Gastroesophageal sphincter (tissue), 3 donors: ENCODE results near the gene RNASET2.

Experiments used
- CTCF ChIP-seq, 4 experiments: fragments of 200-600 bp in 2 of 4; fragments of 450-650 bp in 2 of 4; sonication (generic) in 1 of 4; IDR thresholded peaks; one replicate each; pipeline ENCODE4 v1.5.1; 2017 to 2019; ENCODE audit warnings: antibody characterized with exemption in 4 of 4, mild to moderate bottlenecking in 2 of 4, moderate library complexity in 2 of 4
- EP300 ChIP-seq: sonication (generic); formaldehyde crosslinking; IDR thresholded peaks from one replicate; pipeline ENCODE4 v1.6.1; 2017; ENCODE audit warnings: antibody characterized with exemption, mild to moderate bottlenecking
- POLR2A ChIP-seq, 2 donors: fragments of 450-650 bp; IDR thresholded peaks; one replicate each; pipeline ENCODE4 v1.6.1; 2017; ENCODE audit warnings: antibody characterized with exemption in 2 of 2, mild to moderate bottlenecking in 2 of 2, moderate library complexity in 1 of 2

- TF ChIP-seq EP300 (no peak), CTCF (IDR thresholded peaks at IDR 0.05) (no peak), POLR2A (IDR thresholded peaks at IDR 0.05) (no peak)
These were observed 76.8 kb downstream of the RNASET2 start for GRCh38 chr6:166879594-166879993.
